DND-41 (cell line): ENCODE results near the gene MYH16.

Source experiments
- ATAC-seq: fragments of 200-7000 bp; cut with Tn5 transposase; 3 replicates; pipeline ENCODE4 v1.9.1; 2021; ENCODE audit warnings: low read depth; ENCODE audit not compliant: insufficient read depth
- DNase-seq: peaks from one replicate; pipeline ENCODE4 v3.0.0-alpha.2; 2020
- H2AFZ ChIP-seq: 2 replicates; pipeline ENCODE4 v1.6.0; 2012; ENCODE audit warnings: low read depth, low read length
- H3K27ac ChIP-seq: 2 replicates; pipeline ENCODE4 v1.5.1; 2012; ENCODE audit warnings: low read length, inconsistent platforms
- H3K27me3 ChIP-seq: fragments of 200-600 bp; sonication (generic); 2 replicates; pipeline ENCODE4 v1.6.0; 2012; ENCODE audit warnings: low read length, mild to moderate bottlenecking, inconsistent platforms; ENCODE audit not compliant: insufficient read depth, poor library complexity
- H3K36me3 ChIP-seq: 2 replicates; pipeline ENCODE4 v1.5.1; 2012; ENCODE audit warnings: low read length, inconsistent platforms; ENCODE audit not compliant: insufficient read depth
- H3K4me1 ChIP-seq: 2 replicates; pipeline ENCODE4 v1.5.1; 2012; ENCODE audit warnings: mild to moderate bottlenecking, low read length; ENCODE audit not compliant: insufficient read depth
- H3K4me2 ChIP-seq: 2 replicates; pipeline ENCODE4 v1.6.0; 2012; ENCODE audit warnings: mild to moderate bottlenecking, moderate library complexity, low read length, inconsistent platforms; ENCODE audit not compliant: insufficient read depth
- H3K4me3 ChIP-seq, 2 experiments: fragments of 200-600 bp in 1 of 2; shearing (Covaris generic) in 1 of 2; 2 replicates each; pipeline ENCODE4 v1.5.1; 2012 to 2016; ENCODE audit warnings: inconsistent platforms in 2 of 2, low read length in 2 of 2, mild to moderate bottlenecking in 2 of 2, low read depth in 1 of 2, moderate library complexity in 1 of 2
- H3K79me2 ChIP-seq: 2 replicates; pipeline ENCODE4 v1.6.0; 2012; ENCODE audit warnings: low read length, inconsistent platforms; ENCODE audit not compliant: insufficient read depth
- H3K9ac ChIP-seq: 2 replicates; pipeline ENCODE4 v1.6.0; 2012; ENCODE audit warnings: low read depth, mild to moderate bottlenecking, inconsistent platforms, low read length, moderate library complexity
- H3K9me3 ChIP-seq: 2 replicates; pipeline ENCODE4 v1.5.1; 2012; ENCODE audit warnings: low read length, moderate library complexity, mild to moderate bottlenecking, inconsistent platforms; ENCODE audit not compliant: insufficient read depth, severe bottlenecking
- H4K20me1 ChIP-seq: 2 replicates; pipeline ENCODE4 v1.6.0; 2012; ENCODE audit warnings: low read length; ENCODE audit not compliant: insufficient read depth
- CTCF ChIP-seq: IDR thresholded peaks from 2 replicates; pipeline ENCODE4 v1.5.1; 2012; ENCODE audit warnings: borderline replicate concordance, low read length, moderate library complexity, mild to moderate bottlenecking; ENCODE audit not compliant: poor library complexity, severe bottlenecking; ENCODE audit errors: extremely low read depth
- EZH2 ChIP-seq: IDR thresholded peaks from 3 replicates; pipeline ENCODE4 v1.6.1; 2012; ENCODE audit warnings: borderline replicate concordance, low read depth, mild to moderate bottlenecking, moderate library complexity, low read length, inconsistent platforms; ENCODE audit not compliant: severe bottlenecking

MYH16 gene

GRCh38 chr7:99255463-99255862, 17.2 kb upstream of the MYH16 start:
- H3K9ac ChIP-seq, result no peak overlapping the region
- ATAC-seq (no peak), DNase-seq (no peak)
- no peak overlapping the region for H3K4me3 ChIP-seq
- no peaks in the 10 kb centered on the region for H3K4me1 ChIP-seq
- H3K27me3 ChIP-seq, result no peaks in the 10 kb centered on the region
- no peaks in the 10 kb centered on the region for H4K20me1 ChIP-seq
- no peaks in the 10 kb centered on the region for H3K79me2 ChIP-seq
- TF ChIP-seq CTCF, result no peak
- no peak for TF ChIP-seq EZH2
- no peaks in the 10 kb centered on the region for H3K36me3 ChIP-seq
- H3K27ac ChIP-seq, result no peak overlapping the region
- no peaks in the 10 kb centered on the region for H3K9me3 ChIP-seq
- no peak overlapping the region for H2AFZ ChIP-seq
- no peak overlapping the region for H3K4me2 ChIP-seq

- Histone ChIP-seq H2AFZ (no peak overlapping the region), H3K4me2 (no peak overlapping the region), H3K4me1 (no peaks in the 10 kb centered on the region), H3K4me3 (no peak overlapping the region), H3K36me3 (no peaks in the 10 kb centered on the region), H4K20me1 (no peaks in the 10 kb centered on the region), H3K9me3 (no peaks in the 10 kb centered on the region), H3K9ac (no peak overlapping the region), H3K27ac (no peak overlapping the region), H3K27me3 (no peaks in the 10 kb centered on the region), H3K79me2 (no peaks in the 10 kb centered on the region)
- no peak for TF ChIP-seq CTCF
- no peak for TF ChIP-seq EZH2
- no peak for DNase-seq
- ATAC-seq, result no peak
Observed at GRCh38 chr7:99257065-99257464, 15.6 kb upstream of the MYH16 start.

- TF ChIP-seq EZH2 (no peak), CTCF (no peak)
Observed at GRCh38 chr7:99257675-99258074, 15.0 kb upstream of the MYH16 start.

GRCh38 chr7:99258501-99258900, 14.1 kb upstream of the MYH16 start:
- Histone ChIP-seq H3K79me2 (no peaks in the 10 kb centered on the region), H3K4me3 (no peak overlapping the region), H3K4me2 (no peak overlapping the region), H4K20me1 (no peaks in the 10 kb centered on the region), H3K4me1 (no peaks in the 10 kb centered on the region), H3K36me3 (no peaks in the 10 kb centered on the region), H3K9ac (no peak overlapping the region), H2AFZ (no peak overlapping the region), H3K27me3 (no peaks in the 10 kb centered on the region), H3K27ac (no peak overlapping the region), H3K9me3 (no peaks in the 10 kb centered on the region)
- no peak for DNase-seq
- TF ChIP-seq CTCF, result no peak
- TF ChIP-seq EZH2, result no peak
- ATAC-seq, result no peak

More at GRCh38 chr7:99257675-99258074, 15.0 kb upstream of the MYH16 start:
- Histone ChIP-seq H4K20me1 (no peaks in the 10 kb centered on the region), H3K27me3 (no peaks in the 10 kb centered on the region), H3K27ac (no peak overlapping the region), H3K4me2 (no peak overlapping the region), H3K9me3 (no peaks in the 10 kb centered on the region), H3K4me1 (no peaks in the 10 kb centered on the region), H3K36me3 (no peaks in the 10 kb centered on the region), H3K4me3 (no peak overlapping the region), H3K79me2 (no peaks in the 10 kb centered on the region), H2AFZ (no peak overlapping the region), H3K9ac (no peak overlapping the region)
- no peak for ATAC-seq
- no peak for DNase-seq
